Measurements from ENCODE around the gene TMSB10. TPM values are rescaled to one million over a fixed set of nuclear protein-coding genes. Genes with fewer than 3 reads are reported as not detected.
"Not testable (repeated sequence)": the region's sequence is repeated elsewhere in the genome, so short reads cannot be mapped to it uniquely, and the experiment has no call there.

Gene TMSB10
- total RNA-seq, 1 donor = 3,633 TPM

- H3K4me3 ChIP-seq (ENCODE audit: insufficient read depth, low read length) = no peak overlapping the region
Measured at GRCh38 chr2:84908948-84909713, 3.7 kb downstream of the TMSB10 start.

GRCh38 chr2:84911135-84911678 is 5.8 kb downstream of the TMSB10 start:
- H4K20me1 ChIP-seq (ENCODE audit: insufficient read depth, low read length) = peaks cover 6% of the 10 kb centered on the region
- peaks cover 7% of the 10 kb centered on the region for H3K79me2 ChIP-seq (ENCODE audit: insufficient read depth, low read length)
- no peak for TF ChIP-seq CTCF (IDR thresholded peaks at IDR 0.05; ENCODE audit: extremely low read depth, low read depth, low read length)
- H3K27ac ChIP-seq (ENCODE audit: low read depth, low read length) = no peak overlapping the region
- no peak overlapping the region for H2AFZ ChIP-seq (ENCODE audit: low read length)
- H3K9me3 ChIP-seq (ENCODE audit: low read depth, low read length) = no peaks in the 10 kb centered on the region
- H3K4me2 ChIP-seq (ENCODE audit: insufficient read depth, low read length) = no peak overlapping the region
- no peaks in the 10 kb centered on the region for H3K27me3 ChIP-seq (ENCODE audit: insufficient read depth, low read length)
- peaks cover 7% of the 10 kb centered on the region for H3K36me3 ChIP-seq (ENCODE audit: insufficient read depth, low read length)
- peak; percentile 50 for DNase-seq (ENCODE audit: insufficient read length, low spot score, missing footprints)
- H3K4me1 ChIP-seq (ENCODE audit: insufficient read depth, low read length) = peaks cover 6% of the 10 kb centered on the region
- no peak overlapping the region for H3K4me3 ChIP-seq (ENCODE audit: insufficient read depth, low read length)

More at GRCh38 chr2:84908948-84909713, 3.7 kb downstream of the TMSB10 start:
- Histone ChIP-seq H2AFZ (ENCODE audit: low read length) (no peak overlapping the region), H3K4me1 (ENCODE audit: insufficient read depth, low read length) (peaks cover 10% of the 10 kb centered on the region), H4K20me1 (ENCODE audit: insufficient read depth, low read length) (peaks cover 8% of the 10 kb centered on the region), H3K4me2 (ENCODE audit: insufficient read depth, low read length) (no peak overlapping the region), H3K79me2 (ENCODE audit: insufficient read depth, low read length) (peaks cover 14% of the 10 kb centered on the region), H3K9me3 (ENCODE audit: low read depth, low read length) (no peaks in the 10 kb centered on the region), H3K27ac (ENCODE audit: low read depth, low read length) (no peak overlapping the region), H3K27me3 (ENCODE audit: insufficient read depth, low read length) (no peaks in the 10 kb centered on the region), H3K36me3 (ENCODE audit: insufficient read depth, low read length) (peaks cover 8% of the 10 kb centered on the region)
- TF ChIP-seq CTCF (IDR thresholded peaks at IDR 0.05; ENCODE audit: extremely low read depth, low read depth, low read length) = no peak
- peak; percentile 13 for DNase-seq (ENCODE audit: insufficient read length, low spot score, missing footprints)

- H3K4me3 ChIP-seq (ENCODE audit: insufficient read depth, low read length) = no peak overlapping the region
- no peaks in the 10 kb centered on the region for H3K4me1 ChIP-seq (ENCODE audit: insufficient read depth, low read length)
- no peak overlapping the region for H3K4me2 ChIP-seq (ENCODE audit: insufficient read depth, low read length)
- no peak overlapping the region for H3K27ac ChIP-seq (ENCODE audit: low read depth, low read length)
- H3K79me2 ChIP-seq (ENCODE audit: insufficient read depth, low read length) = no peaks in the 10 kb centered on the region
- H3K36me3 ChIP-seq (ENCODE audit: insufficient read depth, low read length) = no peaks in the 10 kb centered on the region
- no peaks in the 10 kb centered on the region for H3K9me3 ChIP-seq (ENCODE audit: low read depth, low read length)
- no peaks in the 10 kb centered on the region for H3K27me3 ChIP-seq (ENCODE audit: insufficient read depth, low read length)
- no peak overlapping the region for H2AFZ ChIP-seq (ENCODE audit: low read length)
- no peak for TF ChIP-seq CTCF (IDR thresholded peaks at IDR 0.05; ENCODE audit: extremely low read depth, low read depth, low read length)
- no peaks in the 10 kb centered on the region for H4K20me1 ChIP-seq (ENCODE audit: insufficient read depth, low read length)
- no peak for DNase-seq (ENCODE audit: insufficient read length, low spot score, missing footprints)
Measured at GRCh38 chr2:84912984-84913383, 7.5 kb downstream of the TMSB10 start.

GRCh38 chr2:84914334-84914733 is 8.9 kb downstream of the TMSB10 start:
- no peaks in the 10 kb centered on the region for H4K20me1 ChIP-seq (ENCODE audit: insufficient read depth, low read length)
- no peaks in the 10 kb centered on the region for H3K79me2 ChIP-seq (ENCODE audit: insufficient read depth, low read length)
- DNase-seq (ENCODE audit: insufficient read length, low spot score, missing footprints) = no peak
- peaks cover 4% of the 10 kb centered on the region for H3K4me1 ChIP-seq (ENCODE audit: insufficient read depth, low read length)
- H3K4me3 ChIP-seq (ENCODE audit: insufficient read depth, low read length) = no peak overlapping the region
- no peaks in the 10 kb centered on the region for H3K27me3 ChIP-seq (ENCODE audit: insufficient read depth, low read length)
- H3K36me3 ChIP-seq (ENCODE audit: insufficient read depth, low read length) = no peaks in the 10 kb centered on the region
- no peak overlapping the region for H2AFZ ChIP-seq (ENCODE audit: low read length)
- no peaks in the 10 kb centered on the region for H3K9me3 ChIP-seq (ENCODE audit: low read depth, low read length)
- H3K4me2 ChIP-seq (ENCODE audit: insufficient read depth, low read length) = no peak overlapping the region
- TF ChIP-seq CTCF (IDR thresholded peaks at IDR 0.05; ENCODE audit: extremely low read depth, low read depth, low read length) = no peak
- H3K27ac ChIP-seq (ENCODE audit: low read depth, low read length) = no peak overlapping the region

GRCh38 chr2:84915675-84916074 is 10.2 kb downstream of the TMSB10 start:
- not testable (repeated sequence) for H3K36me3 ChIP-seq (ENCODE audit: insufficient read depth, low read length); H3K27ac ChIP-seq (ENCODE audit: low read depth, low read length); H2AFZ ChIP-seq (ENCODE audit: low read length); H3K9me3 ChIP-seq (ENCODE audit: low read depth, low read length); H3K4me2 ChIP-seq (ENCODE audit: insufficient read depth, low read length); H3K4me3 ChIP-seq (ENCODE audit: insufficient read depth, low read length); H3K79me2 ChIP-seq (ENCODE audit: insufficient read depth, low read length); H4K20me1 ChIP-seq (ENCODE audit: insufficient read depth, low read length); H3K27me3 ChIP-seq (ENCODE audit: insufficient read depth, low read length); DNase-seq (ENCODE audit: insufficient read length, low spot score, missing footprints)
- H3K4me1 ChIP-seq (ENCODE audit: insufficient read depth, low read length) = peaks cover 14% of the 10 kb centered on the region

GRCh38 chr2:84917821-84918220 is 12.4 kb downstream of the TMSB10 start:
- H3K4me2 ChIP-seq (ENCODE audit: insufficient read depth, low read length); H3K27me3 ChIP-seq (ENCODE audit: insufficient read depth, low read length); H4K20me1 ChIP-seq (ENCODE audit: insufficient read depth, low read length); H3K9me3 ChIP-seq (ENCODE audit: low read depth, low read length); H3K27ac ChIP-seq (ENCODE audit: low read depth, low read length); H3K36me3 ChIP-seq (ENCODE audit: insufficient read depth, low read length); H2AFZ ChIP-seq (ENCODE audit: low read length); DNase-seq (ENCODE audit: insufficient read length, low spot score, missing footprints); H3K79me2 ChIP-seq (ENCODE audit: insufficient read depth, low read length); H3K4me3 ChIP-seq (ENCODE audit: insufficient read depth, low read length): not testable (repeated sequence)
- H3K4me1 ChIP-seq (ENCODE audit: insufficient read depth, low read length) = peaks cover 14% of the 10 kb centered on the region

Data from osteoblast (primary cell).